Stomach smooth muscle (tissue), 2 donors: ENCODE measurements around the gene PIP5K1B.

Source experiments
- H3K27ac ChIP-seq: one replicate; pipeline ENCODE4 v1.7.0; 2013; ENCODE audit warnings: mild to moderate bottlenecking, low read length, inconsistent platforms
- H3K27me3 ChIP-seq, 2 donors: one replicate each; pipeline ENCODE4 v1.7.0; 2013; ENCODE audit warnings: low read length in 2 of 2; ENCODE audit not compliant: insufficient read depth in 2 of 2, control insufficient read depth in 1 of 2
- H3K36me3 ChIP-seq, 2 donors: one replicate each; pipeline ENCODE4 v1.7.0; 2013; ENCODE audit warnings: low read length in 2 of 2; ENCODE audit not compliant: control insufficient read depth in 2 of 2, insufficient read depth in 2 of 2
- H3K4me1 ChIP-seq: one replicate; pipeline ENCODE4 v1.7.0; 2013; ENCODE audit warnings: low read length; ENCODE audit not compliant: control insufficient read depth, insufficient read depth
- H3K4me3 ChIP-seq, 2 donors: one replicate each; pipeline ENCODE4 v1.7.0; 2013; ENCODE audit warnings: low read length in 2 of 2
- H3K9ac ChIP-seq, 2 donors: one replicate each; pipeline ENCODE4 v1.7.0; 2013; ENCODE audit warnings: low read length in 2 of 2, mild to moderate bottlenecking in 1 of 2
- H3K9me3 ChIP-seq, 2 donors: one replicate each; pipeline ENCODE4 v1.7.0; 2013; ENCODE audit warnings: low read length in 2 of 2; ENCODE audit not compliant: control insufficient read depth in 2 of 2
- donor health status: healthy.
- donor health status: Pancreatic carcinoma.

The PIP5K1B gene

GRCh38 chr9:68706363-68707201, 1.5 kb downstream of the PIP5K1B start:
- Histone ChIP-seq H3K4me3 (peak overlapping the region; percentile 78 to 84), H3K9ac (peak overlapping the region in 1 of 2 donors; percentile 30)

GRCh38 chr9:68707801-68708488, 2.9 kb downstream of the PIP5K1B start:
- Histone ChIP-seq H3K36me3 (no peaks in the 10 kb centered on the region), H3K27ac (no peak overlapping the region), H3K9ac (no peak overlapping the region), H3K9me3 (no peaks in the 10 kb centered on the region), H3K4me3 (no peak overlapping the region), H3K4me1 (peaks cover 19% of the 10 kb centered on the region), H3K27me3 (peaks cover 21 to 34% of the 10 kb centered on the region in 2 donors)

More at GRCh38 chr9:68706363-68707201, 1.5 kb downstream of the PIP5K1B start:
- Histone ChIP-seq H3K36me3 (no peaks in the 10 kb centered on the region), H3K27me3 (peaks cover 23 to 34% of the 10 kb centered on the region in 2 donors), H3K27ac (no peak overlapping the region), H3K9me3 (no peaks in the 10 kb centered on the region), H3K4me1 (peaks cover 19% of the 10 kb centered on the region)

- no peak overlapping the region for H3K27ac ChIP-seq
Observed at GRCh38 chr9:68708513-68708912, 3.5 kb downstream of the PIP5K1B start.

GRCh38 chr9:68709291-68710110, 4.5 kb downstream of the PIP5K1B start:
- Histone ChIP-seq H3K4me3 (no peak overlapping the region), H3K9ac (no peak overlapping the region), H3K27ac (no peak overlapping the region), H3K36me3 (no peaks in the 10 kb centered on the region), H3K4me1 (peaks cover 17% of the 10 kb centered on the region), H3K27me3 (peaks cover 18 to 33% of the 10 kb centered on the region in 2 donors), H3K9me3 (peaks cover 0 to 2% of the 10 kb centered on the region in 2 donors)

More at GRCh38 chr9:68708513-68708912, 3.5 kb downstream of the PIP5K1B start:
- Histone ChIP-seq H3K36me3 (no peaks in the 10 kb centered on the region), H3K4me3 (no peak overlapping the region), H3K9ac (no peak overlapping the region), H3K9me3 (no peaks in the 10 kb centered on the region), H3K4me1 (peaks cover 19% of the 10 kb centered on the region), H3K27me3 (peaks cover 21 to 36% of the 10 kb centered on the region in 2 donors)

- Histone ChIP-seq H3K27me3 (peaks cover 15 to 32% of the 10 kb centered on the region in 2 donors), H3K9me3 (peaks cover 0 to 2% of the 10 kb centered on the region in 2 donors), H3K36me3 (no peaks in the 10 kb centered on the region), H3K4me3 (no peak overlapping the region), H3K27ac (no peak overlapping the region), H3K4me1 (peaks cover 12% of the 10 kb centered on the region), H3K9ac (no peak overlapping the region)
Observed at GRCh38 chr9:68710111-68710471, 5.1 kb downstream of the PIP5K1B start.

- no peaks in the 10 kb centered on the region for H3K36me3 ChIP-seq
- no peak overlapping the region for H3K4me3 ChIP-seq
- H3K9me3 ChIP-seq = peaks cover 0 to 2% of the 10 kb centered on the region in 2 donors
- peaks cover 5% of the 10 kb centered on the region for H3K4me1 ChIP-seq
- no peak overlapping the region for H3K27ac ChIP-seq
- peaks cover 15 to 31% of the 10 kb centered on the region in 2 donors for H3K27me3 ChIP-seq
- no peak overlapping the region for H3K9ac ChIP-seq
Observed at GRCh38 chr9:68711281-68711680, 6.2 kb downstream of the PIP5K1B start.

GRCh38 chr9:68711932-68712331, 6.9 kb downstream of the PIP5K1B start:
- Histone ChIP-seq H3K4me1 (no peaks in the 10 kb centered on the region), H3K9me3 (peaks cover 0 to 2% of the 10 kb centered on the region in 2 donors), H3K27me3 (peaks cover 8 to 25% of the 10 kb centered on the region in 2 donors), H3K27ac (no peak overlapping the region), H3K4me3 (no peak overlapping the region), H3K36me3 (no peaks in the 10 kb centered on the region), H3K9ac (no peak overlapping the region)

GRCh38 chr9:68714416-68715180, 9.6 kb downstream of the PIP5K1B start:
- peaks cover 0 to 2% of the 10 kb centered on the region in 2 donors for H3K9me3 ChIP-seq
- no peak overlapping the region for H3K27ac ChIP-seq
- H3K4me3 ChIP-seq = no peak overlapping the region
- H3K4me1 ChIP-seq = no peaks in the 10 kb centered on the region
- no peaks in the 10 kb centered on the region for H3K36me3 ChIP-seq
- peaks cover 2 to 4% of the 10 kb centered on the region in 2 donors for H3K27me3 ChIP-seq
- H3K9ac ChIP-seq = no peak overlapping the region

- Histone ChIP-seq H3K9ac (no peak overlapping the region), H3K4me3 (no peak overlapping the region), H3K36me3 (no peaks in the 10 kb centered on the region), H3K27me3 (peaks cover 2 to 4% of the 10 kb centered on the region in 2 donors), H3K4me1 (no peaks in the 10 kb centered on the region), H3K27ac (no peak overlapping the region), H3K9me3 (peaks cover 0 to 2% of the 10 kb centered on the region in 2 donors)
Observed at GRCh38 chr9:68715181-68715456, 10.1 kb downstream of the PIP5K1B start.
